ENCODE data around the gene KRT81.

KRT81 gene

DNA sequence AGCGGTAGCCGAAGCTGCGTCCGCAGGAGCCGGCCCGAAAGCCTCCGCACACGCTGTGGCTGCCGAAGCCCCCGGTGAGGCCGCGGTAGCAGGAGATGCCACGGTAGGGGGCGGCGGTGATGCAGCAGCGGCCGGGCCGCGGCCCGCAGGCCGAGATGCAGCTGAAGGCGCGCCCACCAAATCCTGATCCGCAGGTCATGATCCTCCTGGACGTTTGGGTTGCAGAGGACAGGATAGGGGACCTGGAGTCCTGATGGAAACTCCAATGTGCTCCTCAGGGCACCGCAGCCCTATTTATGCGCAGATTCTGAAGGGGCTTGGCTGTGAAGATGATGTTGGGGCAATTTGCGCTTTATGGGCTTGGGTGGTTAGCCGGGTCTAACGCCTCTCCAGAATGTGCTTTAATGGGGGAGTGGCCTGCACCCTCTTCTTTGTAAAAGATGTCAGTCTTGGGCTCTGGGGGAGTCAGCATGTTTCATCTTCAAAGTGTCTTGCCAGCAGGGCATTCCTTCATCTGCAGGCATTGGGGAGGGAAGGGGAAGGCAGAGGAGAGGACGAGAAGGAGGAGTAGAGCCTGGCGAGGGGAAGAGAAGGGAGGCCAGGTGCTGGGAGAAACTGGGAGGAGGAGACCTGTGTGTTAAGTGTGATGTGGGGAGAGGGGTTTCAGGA lies at the start of gene KRT81:
Gene KRT81 (minus strand): TSS at position 268 of the 669 bp plus-strand sequence. CDS start 69 bp downstream, at position 199.
- H3K4me3 ChIP-seq (ENCODE audit: severe bottlenecking), result no peak within 1 kb of the TSS
- no peak for ATAC-seq (ENCODE audit: low read depth)
- TF ChIP-seq, protein P1, sequence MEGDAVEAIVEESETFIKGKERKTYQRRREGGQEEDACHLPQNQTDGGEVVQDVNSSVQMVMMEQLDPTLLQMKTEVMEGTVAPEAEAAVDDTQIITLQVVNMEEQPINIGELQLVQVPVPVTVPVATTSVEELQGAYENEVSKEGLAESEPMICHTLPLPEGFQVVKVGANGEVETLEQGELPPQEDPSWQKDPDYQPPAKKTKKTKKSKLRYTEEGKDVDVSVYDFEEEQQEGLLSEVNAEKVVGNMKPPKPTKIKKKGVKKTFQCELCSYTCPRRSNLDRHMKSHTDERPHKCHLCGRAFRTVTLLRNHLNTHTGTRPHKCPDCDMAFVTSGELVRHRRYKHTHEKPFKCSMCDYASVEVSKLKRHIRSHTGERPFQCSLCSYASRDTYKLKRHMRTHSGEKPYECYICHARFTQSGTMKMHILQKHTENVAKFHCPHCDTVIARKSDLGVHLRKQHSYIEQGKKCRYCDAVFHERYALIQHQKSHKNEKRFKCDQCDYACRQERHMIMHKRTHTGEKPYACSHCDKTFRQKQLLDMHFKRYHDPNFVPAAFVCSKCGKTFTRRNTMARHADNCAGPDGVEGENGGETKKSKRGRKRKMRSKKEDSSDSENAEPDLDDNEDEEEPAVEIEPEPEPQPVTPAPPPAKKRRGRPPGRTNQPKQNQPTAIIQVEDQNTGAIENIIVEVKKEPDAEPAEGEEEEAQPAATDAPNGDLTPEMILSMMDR (IDR thresholded peaks at IDR 0.05; ENCODE audit: poor library complexity, severe bottlenecking), result no peak

DNA sequence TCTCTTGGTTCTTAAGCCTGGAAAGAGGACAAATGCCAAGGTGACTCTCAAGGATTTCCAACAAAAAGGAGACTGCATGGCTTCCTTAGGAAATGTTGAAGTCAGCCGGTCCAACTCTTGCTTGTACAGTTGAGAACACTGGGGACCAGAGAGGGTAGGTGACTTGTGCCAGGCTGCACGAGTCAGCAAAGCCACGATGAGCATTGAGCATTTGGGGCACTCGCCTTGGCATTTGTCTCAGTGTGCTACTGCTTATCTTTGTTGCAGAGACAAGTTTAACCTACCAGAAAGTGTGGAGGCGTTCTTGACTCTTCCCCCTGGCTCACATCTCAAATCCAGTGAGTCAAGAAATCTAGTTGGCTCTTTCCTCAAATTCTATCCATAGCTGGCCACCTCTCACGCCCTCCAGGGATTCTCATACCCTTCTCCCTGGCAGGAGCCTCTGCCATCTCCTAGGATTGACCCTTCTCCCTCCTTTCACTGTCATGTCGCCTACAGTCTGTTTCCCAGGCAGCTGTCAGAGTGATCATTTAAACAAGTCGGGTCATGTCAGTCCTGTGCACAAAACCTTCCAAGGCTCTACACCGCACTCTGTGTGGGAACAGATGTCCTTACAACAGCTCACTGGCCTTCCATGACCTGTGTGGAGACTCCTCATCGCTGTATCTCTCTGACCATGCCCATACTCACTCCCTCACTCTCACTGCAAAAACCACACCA lies 47.1 kb upstream of the KRT81 start:
- no peaks in the 10 kb centered on the region for H3K27me3 ChIP-seq (ENCODE audit: insufficient read depth, poor library complexity, severe bottlenecking)
- TF ChIP-seq, protein P1 (IDR thresholded peaks at IDR 0.05; ENCODE audit: poor library complexity, severe bottlenecking), result no peak
- no peak overlapping the region for H3K4me3 ChIP-seq (ENCODE audit: severe bottlenecking)
- H3K9me3 ChIP-seq (ENCODE audit: severe bottlenecking), result peaks cover 3% of the 10 kb centered on the region
- no peak for DNase-seq (ENCODE audit: low spot score)
- no peak overlapping the region for H3K27ac ChIP-seq (ENCODE audit: poor library complexity, severe bottlenecking)
- peaks cover 7% of the 10 kb centered on the region for H3K4me1 ChIP-seq (ENCODE audit: insufficient read depth, poor library complexity, severe bottlenecking)
- H3K36me3 ChIP-seq (ENCODE audit: low read depth), result no peaks in the 10 kb centered on the region
- ATAC-seq (ENCODE audit: low read depth), result peak; percentile 82

More for the DNA sequence above, at the start of gene KRT81:
- peak; percentile 23 for DNase-seq (ENCODE audit: low spot score)
- Histone ChIP-seq H3K27me3 (ENCODE audit: insufficient read depth, poor library complexity, severe bottlenecking) (no peaks in the 10 kb centered on the region), H3K9me3 (ENCODE audit: severe bottlenecking) (no peaks in the 10 kb centered on the region), H3K4me1 (ENCODE audit: insufficient read depth, poor library complexity, severe bottlenecking) (peaks cover 4% of the 10 kb centered on the region), H3K27ac (ENCODE audit: poor library complexity, severe bottlenecking) (no peak within 1 kb of the TSS), H3K36me3 (ENCODE audit: low read depth) (no peaks in the 10 kb centered on the region)

DNA sequence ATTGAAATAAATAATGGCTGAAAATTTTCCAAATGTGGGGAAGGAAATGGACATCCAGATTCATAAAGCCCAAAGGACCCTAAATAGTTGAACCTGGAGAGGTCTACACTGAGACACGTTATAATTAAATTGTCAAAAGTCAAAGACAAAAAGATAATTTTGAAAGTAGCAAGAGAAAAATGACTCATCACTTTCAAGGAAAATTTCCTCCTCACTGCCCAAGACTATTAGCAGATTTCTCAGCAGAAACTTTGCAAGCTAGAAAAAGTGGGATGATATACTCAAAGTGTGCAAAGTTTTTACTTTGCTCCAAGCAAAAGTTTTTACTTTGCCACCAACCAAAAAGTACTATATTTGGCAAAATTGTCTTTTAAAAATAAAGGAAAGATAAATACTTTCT lies 45.7 kb upstream of the KRT81 start:
- Histone ChIP-seq H3K4me3 (ENCODE audit: severe bottlenecking) (no peak overlapping the region), H3K4me1 (ENCODE audit: insufficient read depth, poor library complexity, severe bottlenecking) (peaks cover 7% of the 10 kb centered on the region), H3K27me3 (ENCODE audit: insufficient read depth, poor library complexity, severe bottlenecking) (no peaks in the 10 kb centered on the region), H3K36me3 (ENCODE audit: low read depth) (no peaks in the 10 kb centered on the region), H3K9me3 (ENCODE audit: severe bottlenecking) (peaks cover 3% of the 10 kb centered on the region), H3K27ac (ENCODE audit: poor library complexity, severe bottlenecking) (no peak overlapping the region)
- no peak for ATAC-seq (ENCODE audit: low read depth)
- TF ChIP-seq, protein P1 (IDR thresholded peaks at IDR 0.05; ENCODE audit: poor library complexity, severe bottlenecking), result no peak
- DNase-seq (ENCODE audit: low spot score), result no peak

DNA sequence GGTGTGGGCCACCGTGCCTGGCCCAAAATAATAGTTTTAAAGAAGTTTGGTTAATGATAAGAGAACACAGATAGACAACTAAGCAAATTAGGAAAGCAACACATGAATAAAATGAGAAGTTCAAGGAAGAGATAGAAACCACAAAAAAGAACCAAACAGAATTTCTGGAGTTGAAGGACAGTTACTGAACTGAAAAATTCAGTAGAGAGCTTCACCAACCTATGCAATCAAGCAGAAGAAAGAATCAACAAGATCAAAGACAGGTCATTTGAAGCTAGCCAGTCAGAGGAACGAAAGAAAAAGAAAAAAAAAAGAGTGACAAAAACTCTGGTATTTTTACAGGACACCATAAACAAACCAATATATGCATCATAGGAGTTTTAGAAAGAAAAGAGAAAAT lies 45.3 kb upstream of the KRT81 start:
- Histone ChIP-seq H3K27ac (ENCODE audit: poor library complexity, severe bottlenecking) (no peak overlapping the region), H3K4me1 (ENCODE audit: insufficient read depth, poor library complexity, severe bottlenecking) (peaks cover 7% of the 10 kb centered on the region), H3K9me3 (ENCODE audit: severe bottlenecking) (peaks cover 3% of the 10 kb centered on the region), H3K27me3 (ENCODE audit: insufficient read depth, poor library complexity, severe bottlenecking) (no peaks in the 10 kb centered on the region), H3K4me3 (ENCODE audit: severe bottlenecking) (no peak overlapping the region), H3K36me3 (ENCODE audit: low read depth) (no peaks in the 10 kb centered on the region)
- ATAC-seq (ENCODE audit: low read depth), result no peak
- DNase-seq (ENCODE audit: low spot score), result no peak
- TF ChIP-seq, protein P1 (IDR thresholded peaks at IDR 0.05; ENCODE audit: poor library complexity, severe bottlenecking), result no peak

Measured in RWPE2 (cell line).